Osteoblast (primary cell): ENCODE measurements around the gene FBN2. TPM values are rescaled to one million over a fixed set of nuclear protein-coding genes. Genes with fewer than 3 reads are reported as not detected.

ENCODE experiments used
- DNase-seq: peaks from one replicate; pipeline ENCODE4 v3.0.0; 2011; ENCODE audit warnings: low spot score, mixed read lengths; ENCODE audit not compliant: insufficient read length; ENCODE audit errors: missing footprints
- H2AFZ ChIP-seq: 2 replicates; pipeline ENCODE4 v1.6.0; 2011; ENCODE audit warnings: mild to moderate bottlenecking, low read length
- H3K27ac ChIP-seq: 2 replicates; pipeline ENCODE4 v1.5.1; 2011; ENCODE audit warnings: mild to moderate bottlenecking, low read depth, low read length, moderate library complexity
- H3K27me3 ChIP-seq: 2 replicates; pipeline ENCODE4 v1.6.0; 2012; ENCODE audit warnings: mild to moderate bottlenecking, control low read depth, inconsistent platforms, low read length, moderate library complexity; ENCODE audit not compliant: insufficient read depth
- H3K36me3 ChIP-seq: 2 replicates; pipeline ENCODE4 v1.5.1; 2011; ENCODE audit warnings: mild to moderate bottlenecking, low read length, control low read depth, moderate library complexity; ENCODE audit not compliant: insufficient read depth
- H3K4me1 ChIP-seq: 2 replicates; pipeline ENCODE4 v1.5.1; 2011; ENCODE audit warnings: mild to moderate bottlenecking, low read length, control low read depth, moderate library complexity; ENCODE audit not compliant: insufficient read depth
- H3K4me2 ChIP-seq: 2 replicates; pipeline ENCODE4 v1.6.0; 2011; ENCODE audit warnings: mild to moderate bottlenecking, low read length; ENCODE audit not compliant: insufficient read depth
- H3K4me3 ChIP-seq: fragments of 200-600 bp; sonication (generic); 3 replicates; pipeline ENCODE4 v1.5.1; 2012; ENCODE audit warnings: mild to moderate bottlenecking, low read length, inconsistent platforms; ENCODE audit not compliant: insufficient read depth
- H3K79me2 ChIP-seq: 2 replicates; pipeline ENCODE4 v1.6.0; 2012; ENCODE audit warnings: mild to moderate bottlenecking, low read length, control low read depth, inconsistent platforms; ENCODE audit not compliant: insufficient read depth
- H3K9me3 ChIP-seq: 2 replicates; pipeline ENCODE4 v1.5.1; 2011; ENCODE audit warnings: low read depth, low read length, control low read depth
- H4K20me1 ChIP-seq: 2 replicates; pipeline ENCODE4 v1.6.0; 2012; ENCODE audit warnings: mild to moderate bottlenecking, low read length, control low read depth; ENCODE audit not compliant: insufficient read depth
- CTCF ChIP-seq: IDR thresholded peaks from 2 replicates; pipeline ENCODE4 v1.5.1; 2011; ENCODE audit warnings: mild to moderate bottlenecking, low read depth, low read length, moderate library complexity; ENCODE audit errors: extremely low read depth
- total RNA-seq: library from RNA; depleted of rRNA; stranded (reverse); fragments of >200 nt; gene quantifications from 2 replicates; pipeline ENCODE4 v1.2.3, GENCODE V29; 2012

FBN2 gene
- total RNA-seq, 1 donor, result 16.6 TPM

- no peak for DNase-seq
- H3K9me3 ChIP-seq, result no peaks in the 10 kb centered on the region
- no peak overlapping the region for H3K4me3 ChIP-seq
- no peaks in the 10 kb centered on the region for H3K27me3 ChIP-seq
- H4K20me1 ChIP-seq, result no peaks in the 10 kb centered on the region
- no peaks in the 10 kb centered on the region for H3K36me3 ChIP-seq
- no peak overlapping the region for H3K27ac ChIP-seq
- no peak for TF ChIP-seq CTCF
- no peak overlapping the region for H2AFZ ChIP-seq
- no peaks in the 10 kb centered on the region for H3K4me1 ChIP-seq
- H3K79me2 ChIP-seq, result no peaks in the 10 kb centered on the region
- no peak overlapping the region for H3K4me2 ChIP-seq
These were observed 192.8 kb downstream of the FBN2 start for GRCh38 chr5:128345247-128345646.

- no peak overlapping the region for H2AFZ ChIP-seq
- no peak overlapping the region for H3K4me3 ChIP-seq
- no peak for DNase-seq
- H3K79me2 ChIP-seq, result no peaks in the 10 kb centered on the region
- no peak for TF ChIP-seq CTCF
- no peaks in the 10 kb centered on the region for H3K27me3 ChIP-seq
- H4K20me1 ChIP-seq, result no peaks in the 10 kb centered on the region
- H3K36me3 ChIP-seq, result no peaks in the 10 kb centered on the region
- no peaks in the 10 kb centered on the region for H3K4me1 ChIP-seq
- H3K9me3 ChIP-seq, result no peaks in the 10 kb centered on the region
- H3K27ac ChIP-seq, result no peak overlapping the region
- H3K4me2 ChIP-seq, result no peak overlapping the region
These were observed 194.9 kb downstream of the FBN2 start for GRCh38 chr5:128343168-128343567.

- no peak for TF ChIP-seq CTCF
- Histone ChIP-seq H3K4me2 (no peak overlapping the region), H3K4me1 (no peaks in the 10 kb centered on the region), H3K79me2 (no peaks in the 10 kb centered on the region), H4K20me1 (no peaks in the 10 kb centered on the region), H3K27ac (no peak overlapping the region), H3K4me3 (no peak overlapping the region), H3K27me3 (no peaks in the 10 kb centered on the region), H3K36me3 (no peaks in the 10 kb centered on the region), H3K9me3 (no peaks in the 10 kb centered on the region), H2AFZ (no peak overlapping the region)
- DNase-seq, result peak; percentile 35
These were observed 197.0 kb downstream of the FBN2 start for GRCh38 chr5:128341056-128341455.

- H3K27ac ChIP-seq, result no peak overlapping the region
- DNase-seq, result no peak
- no peaks in the 10 kb centered on the region for H4K20me1 ChIP-seq
- no peaks in the 10 kb centered on the region for H3K36me3 ChIP-seq
- H3K27me3 ChIP-seq, result no peaks in the 10 kb centered on the region
- no peak overlapping the region for H3K4me2 ChIP-seq
- no peak for TF ChIP-seq CTCF
- H3K4me3 ChIP-seq, result no peak overlapping the region
- no peaks in the 10 kb centered on the region for H3K79me2 ChIP-seq
- H3K9me3 ChIP-seq, result no peaks in the 10 kb centered on the region
- H3K4me1 ChIP-seq, result no peaks in the 10 kb centered on the region
- no peak overlapping the region for H2AFZ ChIP-seq
These were observed 197.4 kb downstream of the FBN2 start for GRCh38 chr5:128340648-128341047.
